Astrocyte (in vitro differentiated cells and primary cell): ENCODE data around the gene KRTAP10-1. TPM values are rescaled to one million over a fixed set of nuclear protein-coding genes. Genes with fewer than 3 reads are reported as not detected.

Experiments used
- DNase-seq: peaks from one replicate; pipeline ENCODE4 v3.0.0-alpha.2; 2010; ENCODE audit warnings: low read depth
- FAIRE-seq: peaks from 2 replicates; lab custom pipeline; 2011; peaks lifted over from hg19 to GRCh38; lab: Jason Lieb, UNC
- H2AFZ ChIP-seq: 2 replicates; pipeline ENCODE4 v1.6.0; 2012; ENCODE audit warnings: low read depth, low read length, inconsistent platforms
- H3K27ac ChIP-seq: 2 replicates; pipeline ENCODE4 v1.5.1; 2011; ENCODE audit warnings: low read depth, low read length, inconsistent platforms
- H3K27me3 ChIP-seq: 2 replicates; pipeline ENCODE4 v1.6.0; 2011; ENCODE audit warnings: low read length, inconsistent platforms; ENCODE audit not compliant: insufficient read depth
- H3K36me3 ChIP-seq: 2 replicates; pipeline ENCODE4 v1.5.1; 2011; ENCODE audit warnings: low read length, inconsistent platforms; ENCODE audit not compliant: insufficient read depth
- H3K4me1 ChIP-seq: 2 replicates; pipeline ENCODE4 v1.5.1; 2011; ENCODE audit warnings: low read length, inconsistent platforms; ENCODE audit not compliant: insufficient read depth
- H3K4me2 ChIP-seq: 2 replicates; pipeline ENCODE4 v1.6.0; 2012; ENCODE audit warnings: low read length, inconsistent platforms
- H3K4me3 ChIP-seq: 2 replicates; pipeline ENCODE4 v1.5.1; 2011; ENCODE audit warnings: low read depth, mild to moderate bottlenecking, low read length, inconsistent platforms; ENCODE audit not compliant: insufficient read depth
- H3K79me2 ChIP-seq: 2 replicates; pipeline ENCODE4 v1.6.0; 2012; ENCODE audit warnings: mild to moderate bottlenecking, low read length, inconsistent platforms; ENCODE audit not compliant: insufficient read depth
- H3K9ac ChIP-seq: 2 replicates; pipeline ENCODE4 v1.6.0; 2012; ENCODE audit warnings: mild to moderate bottlenecking, low read length, inconsistent platforms
- H3K9me3 ChIP-seq: 2 replicates; pipeline ENCODE4 v1.5.1; 2012; ENCODE audit warnings: low read depth, mild to moderate bottlenecking, low read length, inconsistent platforms; ENCODE audit not compliant: insufficient read depth
- H4K20me1 ChIP-seq: 2 replicates; pipeline ENCODE4 v1.6.0; 2012; ENCODE audit warnings: low read length, inconsistent platforms; ENCODE audit not compliant: insufficient read depth
- H3K27ac Mint-ChIP-seq: one replicate; pipeline ENCODE4 v1.8.0; 2021; ENCODE audit warnings: mild to moderate bottlenecking, mixed read lengths; ENCODE audit not compliant: unreplicated experiment
- H3K27me3 Mint-ChIP-seq: one replicate; pipeline ENCODE4 v1.8.0; 2021; ENCODE audit warnings: low read depth, mixed read lengths; ENCODE audit not compliant: unreplicated experiment
- H3K36me3 Mint-ChIP-seq: one replicate; pipeline ENCODE4 v1.8.0; 2021; ENCODE audit warnings: low read depth, mixed read lengths; ENCODE audit not compliant: unreplicated experiment
- H3K4me1 Mint-ChIP-seq: one replicate; pipeline ENCODE4 v1.8.0; 2021; ENCODE audit warnings: low read depth, mixed read lengths; ENCODE audit not compliant: unreplicated experiment
- H3K4me3 Mint-ChIP-seq: one replicate; pipeline ENCODE4 v1.8.0; 2021; ENCODE audit warnings: mild to moderate bottlenecking, moderate library complexity, mixed read lengths; ENCODE audit not compliant: unreplicated experiment
- H3K9me3 Mint-ChIP-seq: one replicate; pipeline ENCODE4 v1.8.0; 2021; ENCODE audit warnings: mild to moderate bottlenecking, mixed read lengths; ENCODE audit not compliant: unreplicated experiment
- CTCF ChIP-seq: IDR thresholded peaks from 2 replicates; pipeline ENCODE4 v1.5.1; 2011; ENCODE audit warnings: low read depth, mild to moderate bottlenecking, inconsistent platforms, low read length, moderate library complexity; ENCODE audit not compliant: insufficient read depth
- EZH2 ChIP-seq: IDR thresholded peaks from 2 replicates; pipeline ENCODE4 v1.6.1; 2012; ENCODE audit warnings: mild to moderate bottlenecking, low read length, inconsistent platforms; ENCODE audit not compliant: insufficient read depth
- total RNA-seq: library from RNA; stranded (reverse); gene quantifications from 2 replicates; pipeline ENCODE4 v1.2.1, GENCODE V29; 2021

KRTAP10-1 gene
- total RNA-seq, 1 donor from 2014 or later = not detected

GRCh38 chr21:44510109-44510507 is 29.9 kb downstream of the KRTAP10-1 start:
- H3K27me3 Mint-ChIP-seq = peaks cover 42% of the 10 kb centered on the region
- no peaks in the 10 kb centered on the region for H3K79me2 ChIP-seq
- no peaks in the 10 kb centered on the region for H3K36me3 ChIP-seq
- H2AFZ ChIP-seq = no peak overlapping the region
- H3K27me3 ChIP-seq = peaks cover 2% of the 10 kb centered on the region
- no peak for DNase-seq
- H3K4me3 Mint-ChIP-seq = no peak overlapping the region
- peaks cover 3% of the 10 kb centered on the region for H3K36me3 Mint-ChIP-seq
- H3K27ac ChIP-seq = no peak overlapping the region
- H3K9me3 Mint-ChIP-seq = no peaks in the 10 kb centered on the region
- no peak overlapping the region for H3K4me3 ChIP-seq
- H3K9me3 ChIP-seq = no peaks in the 10 kb centered on the region
- no peak overlapping the region for H3K27ac Mint-ChIP-seq
- H3K4me1 Mint-ChIP-seq = peaks cover 4% of the 10 kb centered on the region
- no peaks in the 10 kb centered on the region for H3K4me1 ChIP-seq
- no peak for TF ChIP-seq EZH2
- H3K9ac ChIP-seq = no peak overlapping the region
- FAIRE-seq = no peak
- H4K20me1 ChIP-seq = no peaks in the 10 kb centered on the region
- no peak overlapping the region for H3K4me2 ChIP-seq

GRCh38 chr21:44509539-44509938 is 30.5 kb downstream of the KRTAP10-1 start:
- H3K27ac Mint-ChIP-seq = no peak overlapping the region
- H3K36me3 ChIP-seq = no peaks in the 10 kb centered on the region
- H3K36me3 Mint-ChIP-seq = peaks cover 1% of the 10 kb centered on the region
- no peaks in the 10 kb centered on the region for H4K20me1 ChIP-seq
- no peak overlapping the region for H3K4me3 Mint-ChIP-seq
- H3K4me1 ChIP-seq = no peaks in the 10 kb centered on the region
- peaks cover 4% of the 10 kb centered on the region for H3K4me1 Mint-ChIP-seq
- no peaks in the 10 kb centered on the region for H3K9me3 ChIP-seq
- DNase-seq = no peak
- TF ChIP-seq CTCF (no peak), EZH2 (no peak)
- peaks cover 2% of the 10 kb centered on the region for H3K27me3 ChIP-seq
- no peak overlapping the region for H2AFZ ChIP-seq
- no peak overlapping the region for H3K9ac ChIP-seq
- H3K9me3 Mint-ChIP-seq = no peaks in the 10 kb centered on the region
- H3K27ac ChIP-seq = no peak overlapping the region
- no peak for FAIRE-seq
- no peak overlapping the region for H3K4me2 ChIP-seq
- H3K79me2 ChIP-seq = no peaks in the 10 kb centered on the region
- H3K4me3 ChIP-seq = no peak overlapping the region
- H3K27me3 Mint-ChIP-seq = peaks cover 37% of the 10 kb centered on the region

- TF ChIP-seq EZH2 (no peak), CTCF (no peak)
- H3K36me3 ChIP-seq = no peaks in the 10 kb centered on the region
- no peaks in the 10 kb centered on the region for H3K79me2 ChIP-seq
- H3K4me3 ChIP-seq = no peak overlapping the region
- peaks cover 4% of the 10 kb centered on the region for H3K4me1 Mint-ChIP-seq
- H3K27ac ChIP-seq = no peak overlapping the region
- no peak for DNase-seq
- H2AFZ ChIP-seq = no peak overlapping the region
- no peaks in the 10 kb centered on the region for H3K9me3 ChIP-seq
- H3K27ac Mint-ChIP-seq = no peak overlapping the region
- peaks cover 2% of the 10 kb centered on the region for H3K27me3 ChIP-seq
- H3K4me2 ChIP-seq = no peak overlapping the region
- H3K36me3 Mint-ChIP-seq = peaks cover 1% of the 10 kb centered on the region
- no peaks in the 10 kb centered on the region for H4K20me1 ChIP-seq
- H3K4me3 Mint-ChIP-seq = no peak overlapping the region
- no peaks in the 10 kb centered on the region for H3K9me3 Mint-ChIP-seq
- H3K4me1 ChIP-seq = no peaks in the 10 kb centered on the region
- FAIRE-seq = no peak
- peaks cover 37% of the 10 kb centered on the region for H3K27me3 Mint-ChIP-seq
- H3K9ac ChIP-seq = no peak overlapping the region
Observed at GRCh38 chr21:44508711-44509445, 31.1 kb downstream of the KRTAP10-1 start.
